Measurements from ENCODE around the gene UBAP1. TPM values are rescaled to one million over a fixed set of nuclear protein-coding genes. Genes with fewer than 3 reads are reported as not detected.
"Not testable (repeated sequence)": the region's sequence is repeated elsewhere in the genome, so short reads cannot be mapped to it uniquely, and the experiment has no call there.

Gene UBAP1
- total RNA-seq, 2 experiments from 2014 or later = 31.6 to 38.8 TPM

DNA sequence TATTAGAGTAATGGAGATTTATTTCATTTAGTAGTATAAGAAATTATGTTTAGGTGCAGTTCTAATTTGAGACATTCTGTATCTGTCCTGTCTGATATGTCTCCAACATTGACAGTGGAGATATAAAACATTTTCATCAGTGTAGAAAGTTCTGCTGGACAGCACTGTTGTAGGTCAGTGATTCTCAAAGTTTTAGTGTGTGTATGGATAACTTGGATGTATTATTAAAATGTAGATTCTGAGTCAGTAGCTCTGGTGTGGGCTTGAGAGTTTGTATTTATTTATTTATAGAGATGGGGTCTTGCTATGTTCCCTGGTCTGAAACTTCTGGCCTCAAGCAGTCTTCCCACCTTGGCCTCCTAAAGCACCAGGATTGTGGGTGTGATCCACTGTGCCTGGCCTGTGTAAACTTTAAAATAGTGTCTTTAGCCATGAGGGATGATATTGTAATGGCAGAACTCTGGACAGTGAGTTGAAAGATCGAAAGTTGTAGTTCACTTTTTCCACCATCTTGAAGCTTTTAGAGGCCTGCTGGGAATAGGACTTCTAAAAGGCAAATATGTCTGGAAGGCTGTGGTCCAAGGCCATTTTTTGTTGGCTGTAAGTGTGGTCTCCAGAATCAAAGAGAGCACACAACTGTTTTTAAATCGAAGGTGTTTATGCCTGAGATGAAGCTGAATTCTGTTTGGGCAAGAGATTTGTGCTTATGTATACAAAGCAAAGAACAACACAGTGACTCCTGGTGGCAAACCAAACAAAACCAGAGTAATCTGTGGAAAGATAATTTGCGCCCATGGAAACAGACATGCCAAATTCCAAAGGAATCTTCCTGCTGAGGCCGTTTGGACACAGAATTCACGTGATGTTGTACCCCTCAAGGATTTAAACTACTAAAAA is 12.4 kb downstream of the UBAP1 start:
- Mint-ChIP-seq H3K36me3 (ENCODE audit: low read depth) (peaks cover 11% of the 10 kb centered on the region), H3K4me1 (peaks cover 36% of the 10 kb centered on the region), H3K27ac (no peak overlapping the region), H3K27me3 (no peaks in the 10 kb centered on the region), H3K9me3 (no peaks in the 10 kb centered on the region), H3K4me3 (no peak overlapping the region)
- ChIA-PET CTCF (interaction anchor here (2.3 kb wide), 1 partner anchor 12 kb away, joined by 7 read pairs; the partner anchor contains the start of gene UBAP1), POLR2A (no interaction called here)
- DNase-seq = no peak

DNA sequence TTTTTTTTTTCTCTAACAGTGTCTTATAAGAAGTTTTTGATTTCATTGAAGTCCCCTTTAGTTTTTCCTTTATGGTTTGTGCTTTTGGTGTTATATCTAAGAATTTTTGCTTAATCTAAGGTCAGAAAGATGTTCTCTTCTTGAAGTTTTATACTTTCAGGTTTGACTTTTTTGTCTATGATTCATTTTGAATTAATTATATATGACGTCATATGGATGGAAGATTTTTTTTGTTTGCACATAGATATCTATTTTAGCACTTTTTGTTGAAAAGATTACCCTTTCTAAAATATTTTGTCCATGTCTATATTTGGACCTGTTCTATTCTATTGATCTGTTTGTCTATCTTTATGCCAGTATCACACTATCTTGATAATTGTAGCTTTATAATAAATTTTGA is 16.3 kb downstream of the UBAP1 start:
- Mint-ChIP-seq H3K27me3 (no peaks in the 10 kb centered on the region), H3K4me3 (no peak overlapping the region), H3K9me3 (no peaks in the 10 kb centered on the region), H3K36me3 (ENCODE audit: low read depth) (peaks cover 24% of the 10 kb centered on the region), H3K27ac (no peak overlapping the region), H3K4me1 (peaks cover 44% of the 10 kb centered on the region)
- POLR2A ChIA-PET = no interaction called here
- CTCF ChIA-PET = interaction anchor here (0.5 kb wide), 1 partner anchor 82 kb away, joined by 3 read pairs; no protein-coding TSS in a partner anchor
- DNase-seq = no peak

DNA sequence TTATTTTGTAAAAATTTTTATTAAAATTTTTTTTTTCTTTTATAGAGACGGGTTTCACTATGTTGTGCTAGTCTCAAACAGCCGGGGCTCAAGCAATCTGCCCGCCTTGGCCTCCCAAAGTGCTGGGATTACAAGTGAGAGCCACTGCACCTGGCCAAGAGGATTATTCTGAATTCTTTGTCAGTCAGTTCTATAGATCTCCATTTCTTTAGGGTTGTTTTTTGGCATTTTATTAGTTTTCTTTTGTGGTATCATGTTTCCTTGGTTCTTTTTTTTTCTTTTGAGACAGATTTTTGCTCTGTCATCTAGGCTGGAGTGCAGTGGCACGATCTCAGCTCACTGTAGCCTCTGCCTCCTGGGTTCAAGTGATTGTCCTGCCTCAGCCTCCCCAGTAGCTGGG is 18.4 kb downstream of the UBAP1 start:
- CTCF ChIA-PET, DNase-seq, H3K9me3 Mint-ChIP-seq, H3K27ac Mint-ChIP-seq, H3K4me3 Mint-ChIP-seq, POLR2A ChIA-PET, H3K27me3 Mint-ChIP-seq: not testable (repeated sequence)
- peaks cover 27% of the 10 kb centered on the region for H3K36me3 Mint-ChIP-seq (ENCODE audit: low read depth)
- H3K4me1 Mint-ChIP-seq = peaks cover 41% of the 10 kb centered on the region

DNA sequence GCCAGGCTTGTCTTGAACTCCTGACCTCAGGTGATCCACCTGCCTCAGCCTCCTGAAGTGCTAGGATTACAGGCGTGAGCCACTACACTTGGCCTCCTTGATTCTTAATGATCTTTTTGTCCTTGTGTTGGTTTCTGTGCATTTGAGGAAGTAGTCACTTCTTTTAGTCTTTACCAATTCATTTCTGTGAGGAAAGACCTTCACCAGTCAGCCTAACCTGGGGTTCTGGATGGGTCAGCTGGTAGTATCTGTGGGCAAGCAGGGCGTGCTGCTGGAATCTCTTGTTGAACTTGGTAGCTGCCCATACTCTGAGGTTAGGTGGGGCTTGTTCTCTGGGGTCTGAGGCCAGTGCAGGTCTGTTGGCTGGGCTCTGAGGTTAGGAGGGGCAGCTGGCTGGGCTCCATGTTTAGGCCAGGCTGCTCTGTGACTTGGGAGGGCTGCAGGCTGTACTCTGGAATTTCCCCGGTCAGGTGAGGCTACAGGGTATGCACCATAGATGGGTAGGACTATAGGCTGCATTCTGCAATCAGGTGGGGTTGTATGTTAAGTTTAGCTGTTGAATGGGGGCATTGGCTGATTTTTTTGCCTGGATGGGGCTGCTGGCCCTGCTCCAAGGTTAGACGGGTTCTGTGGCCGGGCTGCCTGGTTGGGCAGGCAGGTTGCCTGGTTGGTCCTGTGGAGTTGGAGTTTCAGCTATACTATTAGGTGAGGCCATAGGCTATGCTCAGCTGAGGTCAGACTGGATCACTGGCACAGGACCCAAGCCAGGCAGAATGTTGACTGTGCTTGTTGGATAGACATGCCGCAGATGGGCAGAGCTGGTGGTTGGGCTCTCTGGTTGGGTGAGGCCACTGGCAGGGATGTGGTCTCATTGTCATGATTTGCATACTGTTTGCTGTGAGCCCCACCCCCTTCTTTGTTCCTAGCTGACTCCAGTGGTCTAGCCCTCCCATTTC is 19.2 kb downstream of the UBAP1 start:
- H3K27me3 Mint-ChIP-seq = no peaks in the 10 kb centered on the region
- H3K27ac Mint-ChIP-seq = no peak overlapping the region
- H3K9me3 Mint-ChIP-seq = no peaks in the 10 kb centered on the region
- DNase-seq = no peak
- peaks cover 25% of the 10 kb centered on the region for H3K36me3 Mint-ChIP-seq (ENCODE audit: low read depth)
- no peak overlapping the region for H3K4me3 Mint-ChIP-seq
- ChIA-PET CTCF (interaction anchor here (0.8 kb wide), 1 partner anchor 57 kb away, joined by 3 read pairs; no protein-coding TSS in a partner anchor), POLR2A (no interaction called here)
- H3K4me1 Mint-ChIP-seq = peaks cover 36% of the 10 kb centered on the region

DNA sequence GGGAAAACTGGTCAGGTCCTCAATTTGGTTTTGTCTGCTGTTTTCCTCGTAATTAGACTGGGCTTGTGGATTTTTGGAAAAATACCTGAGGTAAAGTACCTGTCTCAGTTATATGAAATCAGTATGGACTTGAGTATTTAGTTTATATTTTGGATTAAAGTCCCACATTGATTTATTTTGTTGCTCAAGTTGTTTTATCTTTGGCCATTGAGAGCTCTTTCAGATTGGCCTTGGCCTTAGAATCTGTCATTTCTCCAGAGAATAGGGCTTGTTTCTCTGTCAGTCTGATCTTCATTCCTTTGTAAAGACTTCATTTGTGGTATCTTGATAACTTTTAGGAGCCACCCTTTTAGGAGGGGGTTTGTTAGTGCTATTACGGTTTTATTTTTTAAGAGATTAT is 21.2 kb downstream of the UBAP1 start:
- H3K27ac Mint-ChIP-seq = no peak overlapping the region
- no peak overlapping the region for H3K4me3 Mint-ChIP-seq
- POLR2A ChIA-PET = no interaction called here
- DNase-seq = no peak
- peaks cover 34% of the 10 kb centered on the region for H3K4me1 Mint-ChIP-seq
- H3K27me3 Mint-ChIP-seq = no peaks in the 10 kb centered on the region
- H3K9me3 Mint-ChIP-seq = no peaks in the 10 kb centered on the region
- peaks cover 25% of the 10 kb centered on the region for H3K36me3 Mint-ChIP-seq (ENCODE audit: low read depth)
- CTCF ChIA-PET = interaction anchor here (0.5 kb wide), 1 partner anchor 29 kb away, joined by 3 read pairs; no protein-coding TSS in a partner anchor

DNA sequence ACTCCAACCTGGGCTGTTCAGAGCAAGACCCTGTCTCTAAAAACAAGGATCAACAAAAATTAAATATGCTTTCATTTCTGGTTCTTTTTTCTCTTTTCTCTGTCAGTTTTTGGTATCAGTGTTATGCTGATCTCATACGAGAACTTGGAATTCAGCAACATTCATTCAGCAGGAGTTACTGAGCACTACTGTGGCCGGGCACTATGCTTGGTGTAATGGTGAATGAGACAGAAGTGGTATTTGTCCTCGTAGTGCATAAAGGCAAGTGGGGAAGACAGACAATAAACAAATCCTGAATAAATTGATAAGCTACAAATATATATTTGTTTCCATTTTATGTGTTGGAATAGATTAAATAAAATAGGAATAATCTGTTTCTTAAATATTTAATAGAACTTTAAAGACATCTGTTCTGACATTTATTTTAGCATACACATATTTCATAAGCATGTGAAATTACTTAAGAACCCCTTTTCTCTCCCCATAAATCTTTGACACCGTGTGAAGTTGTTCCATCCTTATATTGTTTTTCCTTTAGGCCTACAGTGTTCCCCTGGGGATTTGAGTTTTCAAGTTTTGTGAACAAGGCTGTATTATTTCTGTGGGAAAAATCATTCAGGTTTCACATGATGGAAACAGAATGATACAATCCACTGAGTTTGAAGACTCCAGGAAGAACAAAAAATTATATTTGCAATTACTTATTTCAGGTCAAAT is 24.6 kb downstream of the UBAP1 start:
- Mint-ChIP-seq H3K36me3 (ENCODE audit: low read depth) (peaks cover 15% of the 10 kb centered on the region), H3K4me1 (peaks cover 23% of the 10 kb centered on the region), H3K27me3 (no peaks in the 10 kb centered on the region), H3K9me3 (no peaks in the 10 kb centered on the region), H3K27ac (no peak overlapping the region), H3K4me3 (no peak overlapping the region)
- POLR2A ChIA-PET = no interaction called here
- CTCF ChIA-PET = no interaction called here
- DNase-seq = no peak

DNA sequence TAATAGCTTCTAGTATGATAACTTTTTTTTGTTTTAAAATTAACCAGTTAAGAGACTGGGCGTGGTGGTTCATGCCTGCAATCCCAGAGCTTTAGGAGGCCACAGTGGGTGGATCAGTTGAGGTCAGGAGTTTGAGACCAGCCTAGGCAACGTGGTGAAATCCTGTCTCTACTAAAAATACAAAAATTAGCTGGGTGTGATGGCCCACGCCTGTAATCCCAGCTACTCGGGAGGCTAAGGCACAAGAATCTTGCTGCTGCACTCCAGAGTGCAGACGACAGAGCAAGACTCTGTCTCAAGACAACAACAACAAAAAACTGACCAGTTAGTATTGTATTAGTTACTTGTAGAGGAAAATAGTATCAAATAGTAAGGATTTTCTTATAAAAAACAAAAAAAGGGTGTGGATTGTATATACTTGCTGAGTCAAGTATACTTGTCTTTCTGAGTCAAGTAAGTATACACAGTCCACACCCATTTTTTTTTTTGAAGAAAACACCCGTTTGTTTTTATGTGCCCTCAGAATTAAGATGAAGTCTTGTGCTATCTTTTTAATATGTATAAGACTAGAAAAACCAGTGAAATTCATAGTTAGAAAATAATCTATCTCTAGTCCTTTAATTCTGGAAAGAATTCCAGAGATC is 25.3 kb downstream of the UBAP1 start:
- no peaks in the 10 kb centered on the region for H3K27me3 Mint-ChIP-seq
- H3K4me1 Mint-ChIP-seq = peaks cover 21% of the 10 kb centered on the region
- no peaks in the 10 kb centered on the region for H3K9me3 Mint-ChIP-seq
- no peak overlapping the region for H3K27ac Mint-ChIP-seq
- H3K4me3 Mint-ChIP-seq = no peak overlapping the region
- ChIA-PET POLR2A (no interaction called here), CTCF (no interaction called here)
- DNase-seq = no peak
- peaks cover 15% of the 10 kb centered on the region for H3K36me3 Mint-ChIP-seq (ENCODE audit: low read depth)

DNA sequence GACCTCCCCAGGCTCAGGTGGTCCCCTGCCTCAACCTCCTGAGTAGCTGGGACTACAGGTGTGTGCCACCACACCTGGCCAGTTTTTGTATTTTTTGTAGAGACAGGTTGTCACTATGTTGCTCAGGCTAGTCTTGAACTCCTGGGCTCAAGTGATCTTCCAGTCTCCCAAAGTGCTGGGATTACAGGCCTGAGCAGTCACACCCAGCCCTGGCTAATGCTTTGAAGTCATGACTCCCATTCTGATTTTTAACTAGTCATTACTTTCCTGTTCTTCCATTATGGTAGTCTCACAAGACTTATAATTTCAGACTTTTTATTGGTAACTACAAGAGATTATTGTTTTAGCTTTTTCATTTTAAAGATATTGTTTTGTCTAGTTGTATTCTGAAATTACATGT is 26.3 kb downstream of the UBAP1 start:
- Mint-ChIP-seq H3K36me3 (ENCODE audit: low read depth) (peaks cover 22% of the 10 kb centered on the region), H3K4me3 (no peak overlapping the region), H3K27me3 (no peaks in the 10 kb centered on the region), H3K9me3 (no peaks in the 10 kb centered on the region), H3K27ac (no peak overlapping the region), H3K4me1 (peaks cover 19% of the 10 kb centered on the region)
- no peak for DNase-seq
- ChIA-PET CTCF (no interaction called here), POLR2A (no interaction called here)

DNA sequence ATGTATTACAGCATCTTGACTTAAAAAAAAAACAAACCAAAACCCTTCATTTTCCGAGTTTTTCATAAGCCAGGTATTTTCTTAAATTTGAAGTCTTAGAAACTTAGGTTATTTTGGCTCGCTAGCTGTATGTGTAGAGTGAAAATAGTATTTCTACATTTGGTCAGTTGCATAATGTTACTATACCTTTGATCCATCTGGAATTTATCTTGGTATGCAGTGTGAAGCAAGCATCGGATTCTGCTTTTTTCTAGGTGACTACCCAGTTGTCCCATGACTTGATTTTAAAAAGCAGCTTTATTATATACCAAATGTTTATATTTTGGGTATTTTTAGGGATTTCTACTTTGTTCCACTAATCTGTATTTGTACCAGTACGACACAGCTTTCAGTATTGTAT is 27.7 kb downstream of the UBAP1 start:
- no peak for DNase-seq
- no peaks in the 10 kb centered on the region for H3K9me3 Mint-ChIP-seq
- ChIA-PET CTCF (interaction anchor here (0.6 to 0.7 kb wide), 2 partner anchors 50 to 107 kb away, joined by 3 to 5 read pairs; no protein-coding TSS in a partner anchor), POLR2A (no interaction called here)
- H3K27ac Mint-ChIP-seq = no peak overlapping the region
- peaks cover 22% of the 10 kb centered on the region for H3K36me3 Mint-ChIP-seq (ENCODE audit: low read depth)
- H3K27me3 Mint-ChIP-seq = no peaks in the 10 kb centered on the region
- peaks cover 17% of the 10 kb centered on the region for H3K4me1 Mint-ChIP-seq
- no peak overlapping the region for H3K4me3 Mint-ChIP-seq

DNA sequence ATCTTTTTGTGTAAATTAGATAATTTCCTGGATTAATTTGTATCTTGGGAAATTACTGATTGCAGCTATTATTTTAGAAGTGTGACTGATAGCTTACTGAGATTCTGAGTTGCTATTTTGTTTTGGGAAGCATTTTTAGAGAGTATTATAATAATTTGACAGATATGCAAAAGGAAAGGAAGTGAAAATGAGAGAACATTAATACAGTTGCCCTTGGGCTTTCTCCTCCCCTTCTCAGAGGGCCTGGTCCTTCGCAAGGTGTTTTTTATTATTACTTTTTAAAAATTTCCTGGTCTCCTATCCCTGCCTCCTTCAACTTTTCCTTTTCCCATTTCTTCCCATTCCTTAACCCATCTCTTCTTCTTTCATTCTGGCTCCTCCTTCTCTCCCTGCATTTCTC is 32.6 kb downstream of the UBAP1 start:
- ChIA-PET CTCF (interaction anchor here (0.9 kb wide), 2 partner anchors 11 to 16 kb away, joined by 3 read pairs; no protein-coding TSS in a partner anchor), POLR2A (no interaction called here)
- Mint-ChIP-seq H3K4me1 (peaks cover 1% of the 10 kb centered on the region), H3K4me3 (no peak overlapping the region), H3K27ac (no peak overlapping the region), H3K36me3 (ENCODE audit: low read depth) (peaks cover 20% of the 10 kb centered on the region), H3K27me3 (no peaks in the 10 kb centered on the region), H3K9me3 (no peaks in the 10 kb centered on the region)
- no peak for DNase-seq

DNA sequence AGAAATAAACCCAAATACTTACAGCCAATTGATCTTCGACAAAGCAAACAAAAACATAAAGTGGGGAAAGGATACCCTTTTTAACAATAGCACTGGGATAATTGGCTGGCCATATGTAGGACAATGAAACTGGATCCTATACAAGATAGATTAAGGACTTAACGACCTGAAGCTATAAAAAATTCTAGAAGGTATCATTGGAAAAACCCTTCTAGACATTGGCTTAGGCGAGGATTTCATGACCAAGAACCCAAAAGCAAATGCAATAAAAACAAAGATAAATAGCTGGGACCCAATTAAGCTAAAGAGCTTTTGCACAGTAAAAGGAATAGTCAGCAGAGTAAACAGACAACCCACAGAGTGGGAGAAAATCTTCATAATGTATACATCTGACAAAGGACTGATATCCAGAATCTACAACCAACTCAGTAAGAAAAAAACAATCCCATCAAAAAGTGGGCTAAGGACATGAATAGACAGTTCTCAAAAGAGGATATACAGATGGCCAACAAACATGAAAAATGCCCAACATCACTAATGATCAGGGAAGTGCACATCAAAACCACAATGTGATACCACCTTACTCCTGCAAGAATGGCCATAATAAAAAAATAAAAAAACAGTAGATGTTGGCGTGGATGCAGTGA is 35.6 kb downstream of the UBAP1 start:
- H3K4me3 Mint-ChIP-seq, POLR2A ChIA-PET, H3K9me3 Mint-ChIP-seq, DNase-seq, CTCF ChIA-PET, H3K4me1 Mint-ChIP-seq, H3K27ac Mint-ChIP-seq, H3K27me3 Mint-ChIP-seq: not testable (repeated sequence)
- H3K36me3 Mint-ChIP-seq (ENCODE audit: low read depth) = peaks cover 15% of the 10 kb centered on the region

DNA sequence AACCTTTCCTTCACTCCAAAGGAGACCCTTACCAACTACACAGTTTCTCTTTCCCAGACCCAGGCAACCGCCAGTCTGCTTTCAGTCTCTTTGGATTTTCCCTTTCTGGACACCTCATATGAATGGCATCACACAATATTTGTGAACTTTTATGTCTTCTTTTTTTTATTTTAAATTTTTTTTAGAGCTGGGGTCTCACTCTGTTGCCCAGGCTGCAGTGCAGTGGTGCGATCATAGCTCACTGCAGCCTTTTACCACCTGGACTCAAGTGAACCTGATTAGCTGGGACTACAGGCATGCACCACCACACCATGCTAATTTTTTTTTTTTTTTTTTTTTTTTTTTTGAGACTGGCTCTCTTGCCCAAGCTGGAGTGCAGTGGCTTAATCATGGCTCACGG is 37.5 kb downstream of the UBAP1 start:
- Mint-ChIP-seq H3K9me3 (no peaks in the 10 kb centered on the region), H3K4me1 (peaks cover 1% of the 10 kb centered on the region), H3K36me3 (ENCODE audit: low read depth) (peaks cover 8% of the 10 kb centered on the region), H3K27ac (no peak overlapping the region), H3K4me3 (no peak overlapping the region), H3K27me3 (no peaks in the 10 kb centered on the region)
- CTCF ChIA-PET = interaction anchor here (0.6 to 1.0 kb wide), 3 partner anchors 12 to 102 kb away, joined by 3 to 4 read pairs (median 3); no protein-coding TSS in a partner anchor
- POLR2A ChIA-PET = no interaction called here
- no peak for DNase-seq
